Fibroblast of peridontal ligament (primary cell): Measurements from ENCODE around the gene PRR20E.
"Not testable (repeated sequence)": the region's sequence is repeated elsewhere in the genome, so short reads cannot be mapped to it uniquely, and the experiment has no call there.

Experiments
- DNase-seq: peaks from one replicate; pipeline ENCODE4 v3.0.0-alpha.2; 2010; ENCODE audit errors: extremely low read depth

PRR20E gene

DNA sequence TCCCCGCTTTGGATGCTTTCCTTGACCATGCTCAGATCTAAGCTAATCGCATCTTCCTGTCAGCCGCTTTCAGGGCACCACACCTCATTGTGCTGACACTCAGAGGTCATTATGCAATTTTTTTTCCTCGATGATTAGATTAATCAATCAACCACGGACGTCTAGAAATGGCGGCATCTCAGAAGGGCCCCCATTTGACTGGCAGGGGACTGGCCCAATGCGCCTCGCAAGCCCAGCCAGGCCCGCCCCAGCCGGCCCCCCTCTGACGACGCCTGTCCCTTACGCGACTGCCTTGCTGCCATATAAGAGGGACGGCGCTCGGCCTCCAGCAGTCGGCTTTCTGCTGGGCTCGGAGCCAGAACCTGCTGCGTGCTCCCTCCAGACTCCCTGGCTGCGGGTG, at the start of gene PRR20E:
Gene PRR20E (plus strand): TSS at position 301 of the 400 bp plus-strand sequence. CDS start 387 bp downstream, outside the sequence.
- DNase-seq = not testable (repeated sequence)

- no peak for DNase-seq
Measured at GRCh38 chr13:57123681-57124080, 43.3 kb upstream of the PRR20E start.

DNA sequence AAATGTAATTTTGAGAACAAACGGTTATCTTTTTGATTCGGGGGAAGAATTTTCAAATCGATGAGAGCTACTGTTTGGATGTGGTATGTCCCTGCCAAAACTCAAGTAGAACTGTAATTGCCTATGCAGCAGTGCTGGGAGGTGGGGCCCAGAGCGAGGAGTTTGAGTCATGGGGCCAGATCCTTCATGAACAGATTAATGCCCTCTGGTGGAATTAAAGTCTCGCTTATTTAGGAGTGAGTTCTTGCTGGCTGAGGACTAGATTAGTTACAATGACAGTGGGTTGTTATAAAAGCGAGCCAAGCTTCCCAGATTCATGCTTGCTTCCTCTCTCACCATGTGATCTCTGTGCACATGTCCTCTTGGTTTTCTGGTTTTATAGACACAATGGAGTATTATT, 38.1 kb upstream of the PRR20E start:
- no peak for DNase-seq

- DNase-seq = no peak
Measured at GRCh38 chr13:57136093-57136492, 30.9 kb upstream of the PRR20E start.

GRCh38 chr13:57137585-57137984, 29.4 kb upstream of the PRR20E start:
- DNase-seq = no peak

DNA sequence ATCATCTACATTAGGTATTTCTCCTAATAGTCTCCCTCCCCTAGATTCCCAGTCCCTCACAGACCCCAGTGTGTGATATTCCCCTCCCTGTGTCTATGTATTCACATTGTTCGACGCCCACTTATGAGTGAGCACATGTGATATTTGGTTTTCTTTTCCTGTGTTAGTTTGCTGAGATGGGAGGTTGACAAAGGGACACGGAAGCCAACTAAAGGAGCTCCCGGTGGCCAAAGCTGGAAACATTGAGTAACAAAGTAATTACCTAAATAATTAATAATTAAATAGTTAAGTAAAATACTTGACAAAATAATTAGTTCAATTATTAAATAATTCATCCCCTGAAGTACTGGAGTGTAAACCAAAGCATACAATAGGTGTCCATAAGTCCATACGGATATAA, 28.0 kb upstream of the PRR20E start:
- no peak for DNase-seq

- not testable (repeated sequence) for DNase-seq
Measured at GRCh38 chr13:57139781-57140180, 27.2 kb upstream of the PRR20E start.

DNA sequence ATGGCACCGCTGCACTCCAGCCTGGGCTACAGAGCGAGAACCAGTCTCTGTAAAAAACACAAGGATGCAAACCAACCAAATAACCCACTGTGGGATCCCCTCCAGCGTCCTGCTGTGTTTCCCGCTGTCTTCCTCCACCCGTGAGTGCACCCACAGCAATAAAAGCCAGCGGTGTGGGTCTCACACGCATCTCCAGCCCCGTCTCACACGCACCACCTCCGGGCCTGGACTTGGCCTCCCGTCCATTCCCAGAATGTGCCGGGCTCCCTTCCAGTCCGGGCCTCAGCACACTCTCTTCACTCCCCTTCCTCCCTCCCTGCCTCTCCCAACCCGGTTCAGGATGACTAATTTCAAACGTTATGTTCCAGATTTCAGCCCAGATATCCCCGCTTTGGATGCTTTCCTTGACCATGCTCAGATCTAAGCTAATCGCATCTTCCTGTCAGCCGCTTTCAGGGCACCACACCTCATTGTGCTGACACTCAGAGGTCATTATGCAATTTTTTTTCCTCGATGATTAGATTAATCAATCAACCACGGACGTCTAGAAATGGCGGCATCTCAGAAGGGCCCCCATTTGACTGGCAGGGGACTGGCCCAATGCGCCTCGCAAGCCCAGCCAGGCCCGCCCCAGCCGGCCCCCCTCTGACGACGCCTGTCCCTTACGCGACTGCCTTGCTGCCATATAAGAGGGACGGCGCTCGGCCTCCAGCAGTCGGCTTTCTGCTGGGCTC, 26.6 kb upstream of the PRR20E start, which contains the start of gene PRR20A:
Gene PRR20A (plus strand): TSS at position 684 of the 734 bp plus-strand sequence. CDS start 387 bp downstream, outside the sequence.
- DNase-seq = not testable (repeated sequence)

DNA sequence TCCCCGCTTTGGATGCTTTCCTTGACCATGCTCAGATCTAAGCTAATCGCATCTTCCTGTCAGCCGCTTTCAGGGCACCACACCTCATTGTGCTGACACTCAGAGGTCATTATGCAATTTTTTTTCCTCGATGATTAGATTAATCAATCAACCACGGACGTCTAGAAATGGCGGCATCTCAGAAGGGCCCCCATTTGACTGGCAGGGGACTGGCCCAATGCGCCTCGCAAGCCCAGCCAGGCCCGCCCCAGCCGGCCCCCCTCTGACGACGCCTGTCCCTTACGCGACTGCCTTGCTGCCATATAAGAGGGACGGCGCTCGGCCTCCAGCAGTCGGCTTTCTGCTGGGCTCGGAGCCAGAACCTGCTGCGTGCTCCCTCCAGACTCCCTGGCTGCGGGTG, 19.8 kb upstream of the PRR20E start, which contains the start of gene PRR20B:
Gene PRR20B (plus strand): TSS at position 301 of the 400 bp plus-strand sequence. CDS start 387 bp downstream, outside the sequence.
- not testable (repeated sequence) for DNase-seq

DNA sequence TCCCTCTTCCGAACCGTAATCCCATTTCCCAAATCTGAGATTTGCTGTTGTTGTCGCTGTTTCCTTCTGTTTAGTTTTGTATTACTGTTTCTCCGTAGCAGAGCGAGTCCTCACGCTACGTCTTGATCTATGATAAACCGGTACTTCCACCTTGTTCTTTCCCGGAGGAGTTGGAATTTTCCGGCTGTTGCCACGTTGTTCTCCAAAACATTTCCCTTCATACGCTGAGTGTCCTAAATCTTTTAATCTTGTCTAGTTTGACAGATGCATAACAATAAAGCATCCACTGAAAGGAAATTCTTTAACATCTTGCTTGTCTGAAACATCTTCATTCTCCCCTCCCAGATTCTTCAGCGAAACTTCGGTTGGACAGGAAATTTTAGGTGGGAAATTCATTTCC, 18.9 kb upstream of the PRR20E start:
- DNase-seq = not testable (repeated sequence)

- DNase-seq = not testable (repeated sequence)
Measured at GRCh38 chr13:57153761-57154160, 13.2 kb upstream of the PRR20E start, which contains the start of gene PRR20C. PRR20C (plus strand) TSS chr13:57154061; CDS start chr13:57154448, 387 bp downstream.

DNA sequence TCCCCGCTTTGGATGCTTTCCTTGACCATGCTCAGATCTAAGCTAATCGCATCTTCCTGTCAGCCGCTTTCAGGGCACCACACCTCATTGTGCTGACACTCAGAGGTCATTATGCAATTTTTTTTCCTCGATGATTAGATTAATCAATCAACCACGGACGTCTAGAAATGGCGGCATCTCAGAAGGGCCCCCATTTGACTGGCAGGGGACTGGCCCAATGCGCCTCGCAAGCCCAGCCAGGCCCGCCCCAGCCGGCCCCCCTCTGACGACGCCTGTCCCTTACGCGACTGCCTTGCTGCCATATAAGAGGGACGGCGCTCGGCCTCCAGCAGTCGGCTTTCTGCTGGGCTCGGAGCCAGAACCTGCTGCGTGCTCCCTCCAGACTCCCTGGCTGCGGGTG, 6.7 kb upstream of the PRR20E start, which contains the start of gene PRR20D:
Gene PRR20D (plus strand): TSS at position 301 of the 400 bp plus-strand sequence. CDS start 387 bp downstream, outside the sequence.
- not testable (repeated sequence) for DNase-seq

GRCh38 chr13:57191667-57192066, 24.7 kb downstream of the PRR20E start:
- DNase-seq = no peak

DNA sequence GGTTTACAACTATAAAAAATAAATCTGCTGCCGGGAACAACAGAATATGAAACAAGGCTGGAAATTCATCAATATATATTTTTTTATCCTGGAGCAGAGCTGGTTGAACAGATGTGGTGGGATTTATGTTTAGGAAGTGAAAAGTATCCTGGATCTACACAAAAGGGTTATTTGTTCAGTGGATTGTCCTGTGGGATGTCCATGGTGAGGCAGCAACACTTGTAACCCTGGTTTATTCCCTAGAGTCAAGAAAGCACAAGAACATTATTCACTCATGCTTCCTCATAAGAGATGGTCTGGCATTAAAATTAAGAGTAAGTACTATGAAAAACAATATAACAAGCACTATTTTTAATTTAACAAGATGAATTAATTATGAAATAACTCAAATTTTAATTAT, 46.0 kb downstream of the PRR20E start:
- no peak for DNase-seq
